Measurements from ENCODE around the gene RELN.

Gene RELN

DNA sequence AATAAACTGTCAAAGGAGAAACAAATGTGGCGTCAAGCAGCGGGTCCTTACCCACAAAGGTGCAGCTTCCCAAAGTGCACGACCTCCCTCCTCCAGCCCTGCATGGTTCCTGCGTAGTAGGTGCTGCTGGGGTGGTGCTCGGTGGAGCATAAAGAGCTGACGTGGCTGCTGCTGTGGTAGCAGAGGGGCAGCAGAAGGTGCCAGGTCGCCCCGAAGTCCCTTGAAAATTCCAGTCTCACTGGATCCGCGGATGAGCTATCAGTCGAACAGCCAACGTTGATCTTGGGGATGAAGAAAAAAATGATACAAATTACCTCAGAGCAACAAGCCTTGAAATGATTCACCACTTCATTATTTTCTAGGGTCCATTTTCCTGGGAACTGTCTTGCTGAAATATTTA is 438.4 kb downstream of the RELN start:
- TF ChIP-seq POLR2A (IDR thresholded peaks at IDR 0.05; ENCODE audit: low read depth, low read length) = no peak
- no peak for TF ChIP-seq SPI1 (IDR thresholded peaks at IDR 0.05; ENCODE audit: low read depth, low read length)
- no peak for TF ChIP-seq POU2F2 (IDR thresholded peaks at IDR 0.05; ENCODE audit: low read depth, low read length)
- no peak for TF ChIP-seq TAF1 (IDR thresholded peaks at IDR 0.05; ENCODE audit: low read depth, low read length)
- TF ChIP-seq PAX5 (IDR thresholded peaks at IDR 0.05; ENCODE audit: insufficient read depth, low read length, severe bottlenecking) = no peak
- TF ChIP-seq POLR2AphosphoS5 (IDR thresholded peaks at IDR 0.05; ENCODE audit: low read depth, low read length) = no peak
- FAIRE-seq (no peak), DNase-seq (ENCODE audit: insufficient read length, low spot score) (no peak)

DNA sequence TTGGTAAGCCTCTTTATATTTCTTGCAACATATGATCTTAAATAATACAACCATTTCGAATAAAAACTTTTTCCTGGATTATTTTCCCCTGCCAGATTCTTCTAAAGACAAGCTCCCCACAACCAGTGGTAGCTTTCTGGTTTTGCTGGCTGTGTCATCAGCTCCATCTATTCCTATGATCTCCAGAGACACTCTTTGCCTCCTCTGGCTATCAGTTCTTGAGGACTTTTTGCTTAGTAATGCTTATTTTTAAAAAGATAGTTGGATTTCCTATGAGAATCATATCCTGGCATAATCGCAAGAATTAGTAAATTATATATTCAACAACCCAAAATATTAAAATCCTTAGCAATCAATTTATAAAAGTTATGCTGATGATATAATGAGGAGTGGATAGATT is 439.7 kb downstream of the RELN start:
- FAIRE-seq (no peak), DNase-seq (ENCODE audit: insufficient read length, low spot score) (no peak)
- no peak for TF ChIP-seq POU2F2 (IDR thresholded peaks at IDR 0.05; ENCODE audit: low read depth, low read length)
- no peak for TF ChIP-seq TAF1 (IDR thresholded peaks at IDR 0.05; ENCODE audit: low read depth, low read length)
- TF ChIP-seq POLR2AphosphoS5 (IDR thresholded peaks at IDR 0.05; ENCODE audit: low read depth, low read length) = no peak
- TF ChIP-seq POLR2A (IDR thresholded peaks at IDR 0.05; ENCODE audit: low read depth, low read length) = no peak
- TF ChIP-seq PAX5 (IDR thresholded peaks at IDR 0.05; ENCODE audit: insufficient read depth, low read length, severe bottlenecking) = no peak
- no peak for TF ChIP-seq SPI1 (IDR thresholded peaks at IDR 0.05; ENCODE audit: low read depth, low read length)

DNA sequence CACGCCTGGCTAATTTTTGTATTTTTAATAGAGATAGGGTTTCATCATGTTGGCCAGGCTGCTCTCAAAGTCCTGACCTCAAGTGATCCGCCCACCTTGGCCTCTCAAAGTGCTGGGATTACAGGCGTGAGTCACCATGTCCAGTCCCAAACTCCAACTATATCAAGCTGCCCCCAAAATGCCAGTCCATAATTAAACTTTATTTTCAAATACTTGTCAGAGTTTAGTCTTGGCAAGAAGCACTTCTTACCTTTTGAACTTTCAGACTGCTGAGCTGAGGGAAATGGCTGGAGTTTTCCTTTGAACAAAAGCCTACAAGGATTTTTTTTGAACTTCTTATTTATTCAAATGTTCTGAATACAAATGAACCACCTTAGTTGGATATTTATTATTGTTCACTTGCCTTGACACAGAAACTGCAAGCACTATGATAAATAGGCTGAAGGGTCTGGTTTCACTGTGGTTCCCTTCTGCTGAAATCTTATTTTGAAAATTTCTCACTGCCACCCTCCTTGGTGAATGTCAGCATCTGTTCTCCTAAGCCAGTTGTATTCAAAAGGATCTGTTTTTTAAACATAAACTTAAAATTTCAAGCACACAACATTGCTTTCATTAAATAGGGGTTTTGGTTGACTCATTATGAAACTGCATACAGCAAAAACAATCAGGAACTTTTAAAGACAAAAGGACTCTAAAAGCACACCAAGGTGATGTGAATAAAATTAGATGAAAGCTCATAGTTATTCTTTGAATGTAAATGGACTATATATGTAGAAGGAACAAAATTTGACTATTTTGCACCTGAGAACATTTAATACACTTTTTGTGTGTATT is 441.8 kb downstream of the RELN start:
- no peak for TF ChIP-seq POU2F2 (IDR thresholded peaks at IDR 0.05; ENCODE audit: low read depth, low read length)
- no peak for FAIRE-seq
- DNase-seq (ENCODE audit: insufficient read length, low spot score) = no peak

DNA sequence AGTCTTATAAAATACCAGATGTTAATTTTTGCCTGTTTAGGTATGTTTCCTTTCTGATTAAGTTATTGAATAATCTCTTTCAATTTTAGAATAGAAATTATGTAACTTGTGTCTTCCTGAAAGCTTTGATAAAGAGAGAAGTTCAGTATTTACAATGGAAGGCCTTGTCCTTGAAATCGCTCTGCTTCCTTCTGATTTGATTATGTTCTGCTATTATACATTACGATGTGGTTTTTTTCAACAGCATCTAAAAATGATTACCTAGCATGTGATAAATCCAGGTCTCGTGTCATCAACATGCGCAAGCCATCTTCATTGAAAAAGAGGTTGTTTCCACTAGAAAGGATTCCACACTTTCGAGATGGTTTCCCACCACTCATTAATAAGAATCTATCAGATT is 447.0 kb downstream of the RELN start:
- no peak for DNase-seq (ENCODE audit: insufficient read length, low spot score)
- TF ChIP-seq PAX5 (IDR thresholded peaks at IDR 0.05; ENCODE audit: insufficient read depth, low read length, severe bottlenecking) (no peak), TAF1 (IDR thresholded peaks at IDR 0.05; ENCODE audit: low read depth, low read length) (no peak), SPI1 (IDR thresholded peaks at IDR 0.05; ENCODE audit: low read depth, low read length) (no peak), POLR2AphosphoS5 (IDR thresholded peaks at IDR 0.05; ENCODE audit: low read depth, low read length) (no peak), POU2F2 (IDR thresholded peaks at IDR 0.05; ENCODE audit: low read depth, low read length) (no peak), POLR2A (IDR thresholded peaks at IDR 0.05; ENCODE audit: low read depth, low read length) (no peak)
- no peak for FAIRE-seq

DNA sequence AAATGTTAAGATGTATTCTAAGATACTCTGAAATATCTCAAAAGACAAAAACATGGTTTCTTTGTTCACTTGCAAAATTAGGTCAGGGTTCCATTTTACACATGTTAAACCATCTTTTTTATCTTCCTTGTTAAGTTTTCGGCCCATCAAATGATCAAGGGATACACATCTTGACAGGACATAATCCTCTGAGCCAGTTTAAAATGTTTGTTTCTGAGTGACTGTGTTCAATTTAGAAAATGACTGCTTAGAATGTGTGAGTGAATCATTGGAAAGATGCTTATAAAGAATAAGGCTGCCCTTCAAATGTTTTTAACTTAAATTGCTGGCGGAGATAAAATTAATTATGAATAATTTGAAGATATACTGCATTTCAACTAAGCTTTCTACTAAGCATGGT is 447.5 kb downstream of the RELN start:
- FAIRE-seq (no peak), DNase-seq (ENCODE audit: insufficient read length, low spot score) (no peak)
- TF ChIP-seq POLR2A (IDR thresholded peaks at IDR 0.05; ENCODE audit: low read depth, low read length) = no peak

DNA sequence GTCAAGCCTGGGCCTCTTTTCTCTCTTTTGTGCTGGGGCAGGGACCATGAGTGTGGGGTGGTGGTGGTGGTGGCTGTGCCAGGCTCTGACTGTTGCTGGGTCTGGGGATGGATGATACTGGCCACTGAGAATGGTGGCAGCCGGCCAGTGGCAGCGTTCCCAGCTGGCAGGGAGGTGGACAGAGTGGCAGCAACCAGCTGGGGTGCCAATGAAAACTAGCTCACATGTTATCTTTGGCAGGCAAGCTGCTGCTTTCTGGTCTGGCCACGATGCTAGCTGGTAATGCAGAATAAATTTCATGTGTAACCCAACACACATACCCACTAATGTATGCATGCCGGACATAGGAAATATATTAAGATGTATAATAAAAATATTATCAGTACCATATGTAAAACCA is 448.4 kb downstream of the RELN start:
- DNase-seq (ENCODE audit: insufficient read length, low spot score) = no peak
- FAIRE-seq = no peak
- TF ChIP-seq TAF1 (IDR thresholded peaks at IDR 0.05; ENCODE audit: low read depth, low read length) (no peak), POLR2A (IDR thresholded peaks at IDR 0.05; ENCODE audit: low read depth, low read length) (no peak), POLR2AphosphoS5 (IDR thresholded peaks at IDR 0.05; ENCODE audit: low read depth, low read length) (no peak), PAX5 (IDR thresholded peaks at IDR 0.05; ENCODE audit: insufficient read depth, low read length, severe bottlenecking) (no peak)

DNA sequence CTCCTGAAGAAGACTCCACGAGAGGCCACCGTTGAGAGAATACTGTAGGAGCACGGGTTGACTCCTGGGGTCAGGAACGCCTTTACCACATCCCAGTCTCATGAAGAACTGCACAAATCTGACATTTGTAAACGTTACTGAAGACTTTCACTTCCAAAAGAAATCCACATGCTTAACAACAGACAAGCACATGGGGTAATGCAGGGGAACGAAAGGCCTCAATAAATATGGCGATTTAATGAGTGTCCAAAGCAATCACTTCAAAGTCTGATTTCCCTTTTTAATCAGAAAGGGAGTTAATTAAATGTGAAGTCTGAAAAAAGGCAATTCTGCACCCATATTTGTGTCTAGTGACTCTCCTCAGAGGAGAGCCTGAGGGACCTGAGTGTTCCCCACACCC is 449.1 kb downstream of the RELN start:
- no peak for FAIRE-seq
- TF ChIP-seq PAX5 (IDR thresholded peaks at IDR 0.05; ENCODE audit: insufficient read depth, low read length, severe bottlenecking) = no peak
- no peak for TF ChIP-seq SPI1 (IDR thresholded peaks at IDR 0.05; ENCODE audit: low read depth, low read length)

DNA sequence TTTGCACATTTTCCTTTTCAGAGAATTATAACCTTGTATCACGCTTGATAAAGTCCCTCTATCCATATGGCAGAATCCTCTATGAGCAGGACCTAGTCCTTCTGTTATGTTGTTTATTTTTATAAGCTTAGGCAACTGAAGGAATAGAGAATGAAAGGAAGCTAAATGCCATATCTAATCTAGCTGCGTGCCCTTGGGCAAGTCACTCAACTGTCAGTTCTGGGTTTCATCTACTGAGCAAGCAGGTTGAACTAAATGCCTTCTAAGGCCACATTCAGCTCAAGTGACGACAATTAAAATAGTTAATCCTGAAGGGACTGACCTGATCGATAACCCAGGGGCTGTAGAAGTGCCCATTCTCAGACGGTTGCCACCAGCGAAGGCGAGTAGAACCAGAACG is 449.6 kb downstream of the RELN start:
- DNase-seq (ENCODE audit: insufficient read length, low spot score) (no peak), FAIRE-seq (no peak)
- TF ChIP-seq POLR2A (IDR thresholded peaks at IDR 0.05; ENCODE audit: low read depth, low read length) = no peak
- TF ChIP-seq SPI1 (IDR thresholded peaks at IDR 0.05; ENCODE audit: low read depth, low read length) = no peak
- TF ChIP-seq POLR2AphosphoS5 (IDR thresholded peaks at IDR 0.05; ENCODE audit: low read depth, low read length) = no peak

More for the DNA sequence above, 449.1 kb downstream of the RELN start:
- no peak for DNase-seq (ENCODE audit: insufficient read length, low spot score)

DNA sequence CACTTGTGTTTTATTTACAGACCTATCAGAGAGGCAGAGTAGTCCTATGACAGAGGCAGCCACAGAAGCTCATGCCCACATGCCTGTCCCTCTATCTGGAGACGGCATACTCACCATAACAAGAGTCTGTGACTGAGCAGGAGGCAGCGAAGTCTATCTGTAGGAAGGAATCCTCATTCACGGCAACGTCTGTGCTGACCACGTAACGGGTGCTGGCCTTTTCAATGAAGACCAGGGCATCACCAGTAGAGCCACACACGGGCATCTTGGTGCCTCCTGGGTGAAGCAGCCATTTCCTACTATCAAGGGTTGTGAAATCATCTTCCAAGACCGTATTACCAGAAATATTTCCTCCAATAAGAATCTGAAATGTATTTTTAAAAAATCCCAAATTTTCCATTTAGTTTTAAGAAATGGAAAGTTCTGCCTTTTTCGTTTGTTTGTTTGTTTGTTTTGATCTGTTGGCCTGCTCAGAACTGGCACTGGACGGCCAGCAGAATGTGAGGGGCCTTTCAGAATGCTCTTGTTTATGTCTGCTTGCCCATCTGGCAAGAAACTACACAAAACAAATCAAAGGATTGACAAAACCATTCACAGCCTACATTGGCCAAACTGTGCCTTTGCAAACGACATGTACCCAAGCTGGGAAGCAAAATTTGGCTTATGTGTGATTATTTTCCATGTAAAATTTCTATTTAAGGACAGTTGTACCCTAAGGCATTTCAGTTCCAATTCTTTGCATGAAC is 450.3 kb downstream of the RELN start:
- no peak for DNase-seq (ENCODE audit: insufficient read length, low spot score)
- no peak for FAIRE-seq
- no peak for TF ChIP-seq POU2F2 (IDR thresholded peaks at IDR 0.05; ENCODE audit: low read depth, low read length)
- no peak for TF ChIP-seq SPI1 (IDR thresholded peaks at IDR 0.05; ENCODE audit: low read depth, low read length)

DNA sequence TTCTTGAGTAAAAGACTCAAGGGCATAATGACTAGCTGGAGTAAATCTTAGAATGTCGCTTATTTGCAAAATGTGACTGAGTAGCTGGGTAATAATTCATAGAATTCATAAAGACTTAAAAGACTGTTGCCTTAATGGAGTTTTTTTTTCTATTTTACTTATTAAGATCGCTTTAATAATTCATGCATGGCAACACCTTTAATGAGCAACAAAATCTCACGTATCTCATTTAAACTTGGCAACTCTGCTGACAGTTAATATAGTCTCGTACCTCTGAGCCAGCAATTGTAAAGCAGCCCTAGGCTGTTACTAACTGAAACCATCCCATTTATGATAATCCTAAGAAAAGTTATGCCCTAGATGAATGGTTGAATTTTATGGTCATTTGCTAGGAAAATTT is 455.7 kb downstream of the RELN start:
- no peak for TF ChIP-seq POU2F2 (IDR thresholded peaks at IDR 0.05; ENCODE audit: low read depth, low read length)
- no peak for TF ChIP-seq POLR2AphosphoS5 (IDR thresholded peaks at IDR 0.05; ENCODE audit: low read depth, low read length)
- no peak for TF ChIP-seq SPI1 (IDR thresholded peaks at IDR 0.05; ENCODE audit: low read depth, low read length)
- no peak for TF ChIP-seq POLR2A (IDR thresholded peaks at IDR 0.05; ENCODE audit: low read depth, low read length)
- no peak for TF ChIP-seq PAX5 (IDR thresholded peaks at IDR 0.05; ENCODE audit: insufficient read depth, low read length, severe bottlenecking)
- no peak for TF ChIP-seq TAF1 (IDR thresholded peaks at IDR 0.05; ENCODE audit: low read depth, low read length)
- DNase-seq (ENCODE audit: insufficient read length, low spot score) = no peak
- no peak for FAIRE-seq
